CMK (cell line): ENCODE data around the gene AKT1S1.

Experiments used
- DNase-seq: peaks from one replicate; pipeline ENCODE4 v3.0.0-alpha.2; 2010; ENCODE audit warnings: low read depth

AKT1S1 gene

DNA sequence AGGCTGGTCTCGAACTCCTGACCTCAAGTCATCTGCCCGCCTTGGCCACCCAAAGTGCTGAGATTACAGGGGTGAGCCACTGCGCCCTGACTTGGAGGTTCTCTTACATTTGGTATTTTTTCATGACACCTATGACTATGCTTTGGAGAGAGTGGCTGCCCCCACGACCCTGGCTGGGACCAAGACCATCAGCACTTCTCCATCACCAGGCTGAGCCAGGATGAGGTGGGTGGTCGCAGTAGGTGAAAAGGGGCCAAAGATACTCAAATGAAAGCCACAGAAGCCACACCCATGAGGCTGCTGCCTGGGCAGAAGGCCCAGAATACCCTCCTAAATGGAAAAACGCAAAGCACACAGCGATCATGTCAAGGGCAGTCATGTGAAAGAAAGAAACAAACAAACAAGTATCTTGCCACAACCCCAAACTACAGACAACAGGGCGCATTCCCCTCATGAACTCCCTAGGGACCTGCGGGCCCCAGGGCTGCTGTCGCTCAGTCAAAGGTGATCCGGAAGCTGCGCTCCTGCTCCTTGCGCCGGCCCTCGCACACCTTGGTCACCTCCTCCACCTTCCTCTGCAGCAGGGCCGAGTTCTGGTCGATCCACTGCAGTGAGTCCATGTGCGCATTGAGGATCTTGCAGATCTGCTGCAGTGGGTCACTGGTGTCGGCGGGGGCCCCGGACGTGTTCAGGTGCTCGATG lies 30.7 kb upstream of the AKT1S1 start:
- DNase-seq, result no peak

- no peak for DNase-seq
Measured at GRCh38 chr19:49906879-49907564, 29.9 kb upstream of the AKT1S1 start.

DNA sequence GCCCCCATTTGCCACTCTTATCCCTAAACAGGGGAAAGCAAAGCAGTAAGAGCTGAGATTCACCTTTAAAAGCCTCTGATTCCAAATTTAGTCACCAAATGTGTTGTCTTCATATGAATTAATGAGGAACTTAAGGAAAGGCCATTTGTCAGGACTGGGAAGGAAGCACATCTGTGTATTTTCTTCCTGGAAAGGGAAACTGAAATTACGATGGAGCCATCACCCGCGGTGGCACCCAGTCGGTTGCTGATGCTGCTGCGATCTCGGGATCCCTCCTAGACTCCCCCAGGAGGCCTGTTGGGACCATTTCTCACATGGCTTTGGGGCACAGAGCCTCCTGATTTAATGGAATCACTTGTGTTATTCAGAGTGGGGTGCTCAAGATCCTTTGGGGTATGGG lies 27.0 kb upstream of the AKT1S1 start:
- no peak for DNase-seq

GRCh38 chr19:49896863-49897621 lies 19.9 kb upstream of the AKT1S1 start, which contains the start of gene IL4I1:
Gene IL4I1, minus strand, starts transcription at chr19:49896887. Its CDS starts 727 bp downstream, at chr19:49896160.
- peak; percentile 54 for DNase-seq

DNA sequence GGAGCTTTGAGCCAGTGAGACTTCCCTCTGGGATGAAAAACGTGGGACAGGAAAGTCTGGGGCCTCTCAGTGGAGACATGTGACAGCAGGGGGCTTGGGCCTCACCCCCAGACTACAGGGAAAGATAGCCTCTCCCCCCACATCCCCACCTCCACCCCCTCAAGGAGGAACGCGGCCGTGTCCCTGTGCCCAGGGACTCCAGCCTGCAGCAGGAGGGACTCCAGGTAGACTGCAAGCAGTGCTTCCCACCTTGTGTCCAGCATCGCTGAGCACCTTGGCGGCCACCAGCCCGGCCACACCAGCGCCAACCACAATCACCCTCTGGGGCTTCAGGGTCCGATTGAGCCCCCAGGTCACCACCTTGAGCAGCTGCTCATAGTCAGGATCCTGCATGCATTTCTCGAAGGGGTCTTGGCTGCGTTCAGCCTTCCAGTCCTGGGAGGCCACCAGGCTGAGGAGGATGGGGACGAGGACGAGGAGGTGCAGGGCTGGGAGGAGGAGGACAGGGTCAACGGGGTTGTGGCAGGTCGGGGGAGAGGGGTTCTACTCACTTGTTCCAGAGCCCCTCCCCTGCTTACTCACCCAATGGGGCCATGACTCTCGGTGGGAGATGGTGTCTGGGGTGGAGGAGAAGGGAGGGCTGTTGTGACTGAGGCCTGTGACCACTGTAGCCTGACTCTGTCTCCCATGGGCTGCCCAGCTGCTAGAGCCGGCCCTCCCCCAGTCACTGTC lies 18.6 kb upstream of the AKT1S1 start:
- no peak for DNase-seq

DNA sequence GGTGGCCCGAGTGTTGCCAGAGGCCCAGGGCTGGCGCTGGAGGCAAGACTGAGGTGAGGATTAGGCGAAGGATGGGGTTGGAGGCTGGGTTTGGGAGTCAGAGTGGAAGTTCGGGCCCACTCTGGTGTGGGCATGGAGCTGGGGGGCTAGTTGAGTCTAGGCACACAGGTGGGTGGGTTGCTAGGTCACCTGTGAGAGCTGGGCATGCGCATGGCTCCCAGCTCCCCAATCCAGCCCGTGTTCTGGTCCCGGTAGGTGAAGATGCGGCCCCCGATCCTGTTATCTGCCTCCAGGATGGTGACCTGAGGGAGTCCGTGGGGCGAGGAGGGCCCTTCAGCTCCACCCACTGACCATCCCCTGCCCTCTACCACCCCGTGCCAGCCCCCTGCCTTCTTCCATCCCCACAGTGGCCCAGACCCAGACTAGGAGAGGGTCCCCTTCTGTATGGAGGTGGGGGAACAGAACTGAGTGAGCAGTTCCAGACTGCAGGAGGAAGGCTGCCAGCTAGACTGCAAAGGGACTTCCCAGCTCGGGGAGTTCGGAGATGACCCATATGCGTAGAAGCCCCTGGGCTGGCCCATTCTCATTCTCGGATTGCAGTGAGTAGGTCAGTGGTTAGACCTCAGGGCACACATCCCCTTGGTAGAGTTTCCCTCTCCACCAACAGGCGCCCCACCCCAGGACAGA lies 17.9 kb upstream of the AKT1S1 start:
- DNase-seq, result no peak

DNA sequence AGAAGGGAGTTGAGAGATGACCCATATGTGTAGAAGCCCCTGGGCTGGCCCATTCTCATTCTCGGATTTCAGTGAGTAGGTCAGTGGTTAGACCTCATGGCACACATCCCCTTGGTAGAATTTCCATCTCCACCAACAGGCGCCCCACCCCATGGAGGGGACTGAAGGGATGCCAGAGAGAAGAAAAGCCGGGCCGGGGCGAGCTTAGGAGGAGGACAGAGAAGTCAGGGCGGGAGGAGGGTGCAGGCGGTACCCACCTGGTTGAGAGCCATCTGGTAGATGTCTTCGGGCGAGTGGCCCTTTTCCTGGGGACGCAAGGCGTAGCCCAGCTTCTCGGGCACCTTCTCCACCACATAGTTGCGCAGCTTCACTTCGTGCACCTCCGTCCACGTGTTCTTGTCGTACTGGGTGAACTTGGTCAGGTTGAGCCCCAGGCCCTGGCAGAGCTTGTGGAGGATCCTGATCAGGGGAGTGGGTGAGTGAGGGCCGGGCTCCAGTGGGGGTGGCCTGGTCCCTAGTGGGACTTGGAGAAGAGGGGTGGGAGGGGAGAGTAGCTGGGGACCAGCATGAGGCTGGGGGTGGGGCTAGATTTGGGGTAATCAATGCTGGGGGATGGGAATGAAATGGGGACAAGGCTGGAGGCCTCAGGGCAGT lies 17.0 kb upstream of the AKT1S1 start:
- no peak for DNase-seq

DNA sequence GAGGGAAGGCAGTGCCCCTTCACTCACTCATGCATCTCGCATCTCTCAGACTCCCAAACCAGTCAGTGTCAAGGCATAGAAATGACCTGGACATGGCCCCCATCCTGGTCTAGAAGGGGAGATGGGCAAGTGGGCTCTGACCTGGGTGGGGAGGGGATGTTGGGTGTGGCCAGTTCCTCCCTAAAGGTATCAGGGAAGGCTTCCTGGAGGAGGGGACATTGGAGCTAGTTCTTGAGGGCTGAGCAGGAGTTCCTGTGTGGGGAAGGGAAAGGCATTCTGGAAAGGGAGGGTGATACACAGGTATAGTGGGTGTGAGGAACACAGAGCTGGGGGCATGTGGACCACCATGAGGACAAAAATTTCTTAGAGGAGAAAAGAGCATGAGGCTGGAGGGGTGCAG lies 15.6 kb upstream of the AKT1S1 start:
- DNase-seq, result no peak

DNA sequence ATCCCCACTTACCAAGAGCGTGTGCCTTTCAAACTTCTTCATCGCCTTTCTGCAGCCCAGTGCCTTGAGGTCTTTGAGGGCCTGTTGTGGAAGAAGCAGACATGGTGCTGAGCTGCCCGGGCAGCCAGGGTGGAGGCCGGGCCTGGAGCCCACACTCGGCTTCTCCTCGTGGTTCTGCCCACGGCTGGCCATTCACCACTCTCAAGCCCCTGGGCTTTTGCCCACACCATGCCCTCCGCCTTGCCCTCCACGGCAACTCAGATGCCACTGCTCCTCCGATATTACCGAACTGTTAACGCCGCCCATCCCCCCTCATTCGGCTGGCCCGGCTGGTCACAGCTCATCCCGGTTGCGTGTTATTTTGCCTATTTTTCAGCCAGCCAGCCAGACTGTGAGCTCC lies 14.2 kb upstream of the AKT1S1 start:
- DNase-seq, result no peak

DNA sequence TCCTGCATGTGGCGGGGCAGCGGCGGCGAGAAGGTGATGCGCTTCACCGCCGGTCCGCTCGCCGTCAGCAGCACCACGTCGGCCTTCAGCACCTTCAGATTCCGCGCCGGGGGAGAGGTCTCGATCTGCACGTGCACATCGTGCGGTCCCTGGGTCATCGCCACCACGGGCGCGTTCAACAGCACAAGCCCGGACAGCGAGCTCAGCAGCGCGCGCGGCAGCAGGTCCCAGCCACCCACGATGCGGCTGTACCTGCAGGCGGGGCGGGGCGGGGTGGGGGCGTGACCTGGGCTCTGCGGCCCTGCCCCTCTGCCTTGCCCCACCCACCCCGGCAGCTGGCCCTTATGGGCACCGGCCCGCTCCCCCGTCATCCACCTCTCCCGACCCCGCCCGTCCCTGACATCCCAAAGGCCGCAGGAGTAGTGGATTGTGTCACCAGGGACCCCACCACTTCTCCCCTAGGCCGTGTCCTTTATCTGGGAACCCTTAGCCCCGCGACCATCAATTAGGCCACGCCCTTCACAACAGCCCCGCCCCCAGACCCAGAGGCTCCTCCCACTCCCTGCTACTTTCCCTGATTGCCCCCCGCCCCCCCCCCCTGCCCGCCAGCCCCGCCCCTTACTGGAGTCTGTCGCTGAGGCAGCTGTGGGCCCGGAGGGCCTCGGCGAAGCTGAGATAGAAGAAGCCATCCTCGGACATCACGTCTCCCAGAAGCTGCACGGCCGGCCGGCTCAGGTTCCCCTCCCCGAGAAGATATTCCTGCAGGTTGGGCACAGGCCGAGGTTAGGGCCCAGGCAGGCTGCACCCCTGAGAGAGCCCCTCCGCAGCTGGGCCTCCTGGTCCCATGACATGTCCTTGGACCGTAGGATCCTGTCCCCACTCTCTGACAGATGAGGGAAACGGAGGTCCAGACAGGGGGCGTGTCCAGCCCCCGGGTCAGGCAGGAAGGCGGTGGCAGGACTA lies 13.5 kb upstream of the AKT1S1 start:
- no peak for DNase-seq

- peak; percentile 71 for DNase-seq
Measured at GRCh38 chr19:49889687-49890348, 12.7 kb upstream of the AKT1S1 start.

- DNase-seq, result peak; percentile 72
Measured at GRCh38 chr19:49889038-49889686, 12.0 kb upstream of the AKT1S1 start.

DNA sequence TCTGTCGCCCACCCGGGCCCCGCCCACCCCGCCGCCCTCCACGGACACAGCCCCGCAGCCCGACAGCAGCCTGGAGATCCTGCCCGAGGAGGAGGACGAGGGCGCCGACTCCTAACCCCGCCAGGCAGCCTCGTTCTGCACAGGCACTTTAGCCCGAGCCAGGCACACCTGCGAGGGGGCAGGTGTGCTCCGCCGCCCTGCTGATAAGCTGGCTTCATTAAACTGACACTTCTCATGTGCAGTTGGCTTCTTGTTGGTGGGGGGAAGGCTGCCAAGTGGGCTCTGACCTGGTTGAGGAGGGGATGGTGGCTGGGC lies 11.3 kb upstream of the AKT1S1 start:
- DNase-seq, result no peak

- no peak for DNase-seq
Measured at GRCh38 chr19:49887665-49888509, 10.7 kb upstream of the AKT1S1 start.

- DNase-seq, result no peak
Measured at GRCh38 chr19:49887037-49887664, 10.0 kb upstream of the AKT1S1 start.

DNA sequence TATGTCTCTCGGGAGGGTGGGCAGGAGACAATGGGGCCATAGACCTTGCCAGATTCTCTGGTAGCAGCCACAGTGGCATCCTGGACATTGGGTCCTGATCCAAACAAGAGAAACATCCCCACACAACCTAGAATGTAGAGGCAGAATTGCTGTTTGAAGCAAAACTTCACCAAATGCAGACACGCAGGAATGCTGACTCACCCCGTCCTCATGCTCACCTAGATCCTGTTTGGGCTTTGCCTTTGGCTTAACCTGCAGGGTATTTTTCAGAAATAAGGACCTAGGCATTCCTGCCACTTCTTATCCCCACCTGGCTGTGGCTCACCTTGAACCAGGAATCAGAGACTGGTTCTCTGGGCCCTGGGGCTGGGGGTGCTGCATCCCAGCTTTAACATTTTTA lies 7.6 kb upstream of the AKT1S1 start:
- DNase-seq, result no peak

GRCh38 chr19:49884109-49884508 lies 7.0 kb upstream of the AKT1S1 start:
- DNase-seq, result no peak

DNA sequence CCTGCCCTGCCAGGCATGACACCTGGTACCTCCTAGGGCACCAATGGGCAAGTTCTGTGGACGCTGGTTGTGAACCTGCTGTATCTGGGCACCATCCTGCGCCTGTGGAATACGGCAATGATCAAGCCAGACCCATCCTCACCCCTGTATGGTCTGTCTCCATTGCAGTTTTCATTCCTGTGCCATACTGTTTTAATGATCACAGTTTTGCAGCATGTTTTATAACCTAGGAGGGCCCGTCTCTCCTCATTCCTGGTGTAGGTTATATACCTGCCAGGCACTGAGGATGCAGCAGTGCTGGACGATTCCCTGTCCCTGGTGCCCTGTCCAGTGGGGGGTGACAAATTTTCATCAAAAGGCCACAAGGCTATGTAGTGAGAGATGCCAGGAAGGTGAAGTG lies 5.9 kb upstream of the AKT1S1 start:
- DNase-seq, result no peak
